CD4-positive, alpha-beta T cell treated with Interferon gamma for 1 hour (primary cell): Measurements from ENCODE around the gene ARID5A.
"Not testable (repeated sequence)": the region's sequence is repeated elsewhere in the genome, so short reads cannot be mapped to it uniquely, and the experiment has no call there.

Source experiments
- DNase-seq: peaks from one replicate; pipeline ENCODE4 v3.0.0-alpha.2; 2020

Gene ARID5A

DNA sequence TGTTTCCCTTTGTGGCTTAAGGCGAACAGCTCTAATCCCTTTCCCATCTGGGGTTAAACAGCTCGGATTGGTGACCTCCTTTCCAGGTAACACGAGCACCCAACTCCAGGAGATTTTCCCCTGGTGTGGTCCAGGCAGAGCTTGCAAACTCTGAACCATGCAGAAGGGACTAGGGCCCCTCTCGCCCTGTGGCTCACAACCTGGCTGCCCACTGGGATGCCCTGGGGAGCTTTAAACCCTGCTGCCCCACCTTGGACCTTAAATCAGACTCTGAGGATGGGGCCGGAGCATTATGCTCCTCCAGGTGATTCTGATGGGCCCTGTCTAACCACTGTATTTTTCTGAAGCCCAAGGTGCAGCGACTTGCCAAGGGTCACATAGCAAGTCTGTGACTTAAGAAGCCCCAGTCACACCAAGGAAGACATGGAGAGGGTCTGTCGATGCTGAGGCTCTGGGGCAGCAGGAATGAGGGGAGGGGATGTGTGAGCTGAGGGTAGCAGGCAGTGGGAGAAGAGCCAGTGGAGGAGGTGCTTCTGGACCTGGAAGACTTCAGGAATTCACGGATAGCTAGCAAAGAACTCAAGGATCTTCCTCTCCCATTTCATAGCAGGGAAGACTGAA lies 5.9 kb downstream of the ARID5A start:
- DNase-seq: no peak

GRCh38 chr2:96546321-96546720 lies 9.8 kb downstream of the ARID5A start:
- no peak for DNase-seq

DNA sequence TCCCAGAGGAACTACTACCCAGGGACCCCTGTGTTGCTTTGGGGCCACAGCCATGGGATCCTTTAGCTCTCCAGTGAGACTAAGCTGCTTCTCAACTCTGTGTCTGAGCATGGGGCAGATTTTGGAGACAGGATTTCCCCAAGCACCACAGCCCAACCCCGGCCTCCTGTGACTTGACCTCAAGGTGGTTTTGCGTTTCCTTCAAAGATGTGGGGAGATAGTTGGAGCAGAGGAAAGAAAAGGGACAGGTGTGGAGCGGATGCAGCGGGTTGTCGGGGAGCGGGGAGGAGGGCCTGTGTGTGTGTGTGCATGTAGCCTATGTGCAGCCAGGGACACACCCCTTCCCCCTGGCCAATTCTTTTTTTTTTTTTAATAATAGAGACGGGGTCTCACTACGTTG lies 10.2 kb downstream of the ARID5A start:
- DNase-seq: no peak

DNA sequence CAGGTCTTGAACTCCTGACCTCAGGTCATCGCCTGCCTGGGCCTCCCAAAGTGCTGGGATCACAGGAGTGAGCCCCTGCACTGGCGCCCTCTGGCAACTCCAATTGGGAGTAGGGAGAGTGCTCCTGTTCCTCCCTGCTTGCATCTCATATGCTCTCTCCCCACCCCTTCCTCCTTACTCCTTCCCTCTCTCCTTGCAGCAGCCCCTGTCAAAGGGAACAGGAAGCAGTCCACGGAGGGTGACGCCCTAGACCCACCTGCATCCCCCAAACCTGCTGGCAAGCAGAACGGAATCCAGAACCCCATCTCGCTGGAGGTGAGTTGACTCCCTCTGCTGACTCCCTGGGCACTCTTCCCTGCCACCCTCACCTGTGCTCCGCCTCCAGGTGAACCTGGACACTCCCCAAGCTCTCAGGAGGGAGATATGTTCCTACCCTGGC lies 10.7 kb downstream of the ARID5A start:
- DNase-seq: no peak

DNA sequence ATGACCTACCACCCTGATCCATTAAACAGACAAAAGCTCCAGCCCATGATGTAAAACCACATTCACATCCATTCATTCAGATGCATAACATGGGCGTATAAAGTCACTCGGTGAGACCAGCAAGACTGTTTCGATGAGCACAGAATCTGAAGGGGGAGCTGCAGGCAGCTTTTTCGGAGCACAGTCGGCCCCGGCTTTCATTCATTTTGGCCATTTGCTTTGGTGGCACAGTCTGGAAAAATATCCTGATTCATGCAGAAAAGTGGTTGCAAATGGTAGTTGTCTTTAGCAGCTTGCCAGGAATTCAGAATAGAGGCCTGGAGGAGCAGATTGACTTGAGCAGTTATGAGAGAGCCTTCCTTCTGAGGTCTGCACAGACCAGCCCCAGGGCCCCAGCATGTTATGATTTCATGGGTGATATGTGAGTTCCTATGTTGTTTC lies 11.2 kb downstream of the ARID5A start:
- no peak for DNase-seq

DNA sequence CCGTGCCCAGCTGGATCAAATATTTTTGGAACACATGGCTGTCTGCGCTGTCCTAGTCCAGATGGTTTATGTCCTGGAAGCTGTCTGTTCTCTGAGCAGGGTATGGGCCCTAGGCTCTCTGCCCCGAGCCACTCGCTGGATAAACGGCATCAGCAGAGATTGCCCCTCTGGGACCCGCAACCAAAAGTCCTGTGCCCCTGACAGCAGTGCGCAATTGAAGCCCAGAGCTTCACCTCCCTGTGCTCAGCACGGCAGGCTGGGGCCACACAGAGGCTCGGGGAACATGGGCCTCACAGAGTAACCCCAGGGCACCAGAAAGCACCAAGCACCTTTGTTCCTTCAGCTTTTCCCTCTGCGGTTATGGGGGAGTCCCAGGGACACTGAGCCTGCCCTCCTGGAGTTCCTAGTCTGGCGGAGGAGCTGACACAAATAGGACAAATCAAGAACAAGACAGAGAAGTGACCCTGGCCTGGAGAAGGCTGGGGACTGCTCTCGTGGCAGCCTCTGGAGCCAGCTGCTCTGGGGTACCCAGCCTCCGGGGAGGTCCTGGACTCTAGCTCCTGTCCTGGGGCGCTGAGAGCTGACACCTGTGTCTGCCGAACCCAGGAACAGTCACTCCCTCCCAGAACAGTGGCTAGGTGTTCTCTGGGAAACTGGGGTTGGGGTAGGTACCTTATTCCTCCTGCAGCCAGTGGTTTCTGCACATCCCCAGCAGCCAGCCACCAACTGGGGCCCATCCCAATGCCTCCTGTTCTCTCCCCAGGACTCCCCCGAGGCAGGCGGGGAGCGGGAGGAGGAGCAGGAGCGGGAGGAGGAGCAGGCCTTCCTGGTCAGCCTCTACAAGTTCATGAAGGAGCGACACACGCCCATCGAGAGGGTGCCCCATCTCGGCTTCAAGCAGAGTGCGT lies 12.3 kb downstream of the ARID5A start:
- no peak for DNase-seq

- no peak for DNase-seq
Measured at GRCh38 chr2:96549466-96549785, 12.9 kb downstream of the ARID5A start.

GRCh38 chr2:96549967-96550786 lies 13.6 kb downstream of the ARID5A start:
- DNase-seq: no peak

GRCh38 chr2:96550787-96551604 lies 14.4 kb downstream of the ARID5A start:
- DNase-seq: no peak

DNA sequence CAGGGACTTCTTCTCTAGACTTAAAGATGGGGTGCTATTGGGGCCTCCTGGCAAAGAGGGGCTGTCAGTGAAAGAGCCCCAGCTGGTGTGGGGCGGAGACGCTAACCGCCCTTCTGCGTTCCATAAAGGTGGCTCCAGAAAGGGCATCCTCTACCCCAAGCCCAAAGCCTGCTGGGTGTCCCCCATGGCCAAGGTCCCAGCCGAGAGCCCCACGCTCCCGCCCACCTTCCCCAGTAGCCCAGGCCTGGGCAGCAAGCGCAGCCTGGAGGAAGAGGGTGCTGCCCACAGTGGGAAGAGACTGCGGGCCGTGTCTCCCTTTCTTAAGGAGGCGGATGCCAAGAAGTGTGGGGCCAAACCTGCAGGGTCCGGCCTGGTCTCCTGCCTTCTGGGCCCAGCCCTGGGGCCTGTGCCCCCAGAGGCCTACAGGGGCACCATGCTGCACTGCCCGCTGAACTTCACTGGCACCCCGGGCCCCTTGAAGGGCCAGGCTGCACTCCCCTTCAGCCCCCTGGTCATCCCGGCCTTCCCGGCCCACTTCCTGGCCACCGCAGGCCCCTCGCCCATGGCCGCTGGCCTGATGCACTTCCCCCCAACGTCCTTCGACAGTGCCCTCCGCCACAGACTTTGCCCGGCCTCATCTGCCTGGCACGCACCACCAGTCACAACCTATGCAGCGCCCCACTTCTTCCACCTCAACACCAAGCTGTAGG lies 15.2 kb downstream of the ARID5A start:
- no peak for DNase-seq

GRCh38 chr2:96552315-96553175 lies 16.0 kb downstream of the ARID5A start:
- DNase-seq: no peak

- DNase-seq: peak; percentile 24
Measured at GRCh38 chr2:96553176-96553956, 16.8 kb downstream of the ARID5A start.

GRCh38 chr2:96553957-96554292 lies 17.4 kb downstream of the ARID5A start:
- DNase-seq: not testable (repeated sequence)

DNA sequence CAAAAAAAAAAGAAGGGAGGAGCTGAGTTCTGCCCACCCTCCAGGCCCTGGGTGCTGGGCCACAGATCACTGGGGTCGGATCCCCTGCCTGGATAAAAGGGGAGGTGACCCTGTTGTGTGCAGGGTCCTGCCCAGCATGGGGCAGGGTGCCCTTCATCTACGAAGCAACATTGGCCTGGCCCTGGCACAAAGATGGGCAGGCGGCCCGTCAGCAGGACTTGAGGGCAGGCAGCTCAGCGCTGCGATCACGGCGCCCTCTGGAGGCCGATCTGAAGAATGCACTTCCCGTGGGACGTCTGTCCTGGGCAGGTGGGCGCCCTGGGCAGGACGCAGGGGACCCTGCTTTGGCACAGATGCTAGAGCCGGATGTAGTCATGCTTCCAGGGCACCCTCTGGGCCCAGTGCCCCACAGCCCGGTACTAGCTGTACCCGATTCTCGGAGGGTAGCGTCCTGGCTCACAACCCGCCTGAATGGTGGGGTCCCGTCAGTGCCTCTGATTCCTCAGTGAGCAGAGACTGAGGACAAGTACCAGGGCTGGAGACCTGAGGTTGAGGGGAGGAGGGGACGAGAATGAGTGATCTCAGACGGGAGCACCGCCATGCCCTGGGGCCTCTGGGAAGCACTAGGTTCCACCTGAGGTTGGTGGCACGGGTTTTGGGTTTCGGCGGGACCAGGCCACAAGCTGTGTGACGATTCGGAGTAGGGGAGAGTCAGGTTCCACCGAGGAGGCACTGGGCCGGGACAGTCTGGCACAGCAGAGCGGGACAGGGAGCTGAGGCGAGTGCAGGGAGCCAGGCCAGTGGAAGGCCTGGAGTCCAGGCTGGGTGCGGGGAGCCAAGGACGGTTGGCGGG lies 18.0 kb downstream of the ARID5A start:
- peak; percentile 72 for DNase-seq

- DNase-seq: no peak
Measured at GRCh38 chr2:96555146-96555610, 18.6 kb downstream of the ARID5A start.

DNA sequence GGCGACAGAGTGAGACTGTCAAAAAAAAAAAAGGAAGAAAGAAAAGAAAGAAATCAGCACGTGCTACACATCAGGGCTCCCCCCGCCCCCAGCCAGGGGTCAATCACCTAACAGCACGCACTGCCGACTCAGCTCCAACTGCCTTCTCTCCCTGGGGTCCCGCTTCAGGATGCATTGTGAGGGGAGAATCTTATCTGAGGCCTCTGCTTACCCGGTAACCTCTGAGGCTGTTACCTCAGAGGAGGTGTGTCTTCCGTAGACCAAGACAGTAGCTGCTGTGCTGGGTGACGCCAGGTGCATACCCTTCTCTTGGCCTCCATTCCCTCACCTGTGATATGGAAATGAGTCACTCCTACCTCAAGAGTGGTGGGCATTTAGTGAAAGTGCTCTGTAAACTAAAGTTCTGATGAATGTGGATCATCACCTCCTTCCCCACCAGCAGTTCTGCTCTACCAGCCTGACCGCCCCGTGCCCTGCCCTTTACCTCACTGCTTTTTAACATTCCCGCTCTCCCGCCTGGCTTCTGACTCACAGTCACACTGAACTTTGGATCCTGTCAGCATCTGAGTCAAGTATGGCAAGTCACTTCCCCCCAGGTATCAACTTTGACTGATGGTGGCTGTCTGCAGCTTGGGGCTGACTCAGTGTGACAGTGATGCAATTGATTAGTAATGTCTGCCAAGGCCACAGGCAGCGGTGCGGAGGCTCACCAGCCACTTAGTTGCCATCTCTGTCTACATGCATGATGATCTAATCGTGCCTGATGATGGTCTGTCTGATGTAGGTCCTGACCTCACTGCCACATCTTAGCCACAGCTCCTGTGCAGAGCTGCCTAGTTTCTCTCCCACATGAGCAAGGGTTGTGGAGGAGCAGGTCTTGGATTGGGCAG lies 20.1 kb downstream of the ARID5A start:
- DNase-seq: peak; percentile 46

DNA sequence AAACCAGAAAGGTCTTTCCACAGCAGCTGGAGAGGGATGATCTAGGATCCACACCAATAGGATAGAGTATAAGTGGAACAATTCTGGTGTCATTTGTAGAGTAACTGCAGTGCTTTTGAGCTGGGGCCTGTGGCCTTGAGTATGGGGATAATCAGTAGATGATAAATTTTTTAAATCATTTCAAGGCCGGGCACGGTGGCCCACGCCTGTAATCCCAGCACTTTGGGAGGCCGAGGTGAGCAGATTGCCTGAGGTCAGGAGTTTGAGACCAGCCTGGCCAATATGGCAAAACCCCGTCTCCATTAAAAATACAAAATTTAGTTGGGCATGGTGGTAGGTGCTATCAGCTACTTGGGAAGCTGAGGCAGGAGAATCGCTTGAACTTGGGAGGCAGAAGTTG lies 20.9 kb downstream of the ARID5A start:
- DNase-seq: not testable (repeated sequence)

DNA sequence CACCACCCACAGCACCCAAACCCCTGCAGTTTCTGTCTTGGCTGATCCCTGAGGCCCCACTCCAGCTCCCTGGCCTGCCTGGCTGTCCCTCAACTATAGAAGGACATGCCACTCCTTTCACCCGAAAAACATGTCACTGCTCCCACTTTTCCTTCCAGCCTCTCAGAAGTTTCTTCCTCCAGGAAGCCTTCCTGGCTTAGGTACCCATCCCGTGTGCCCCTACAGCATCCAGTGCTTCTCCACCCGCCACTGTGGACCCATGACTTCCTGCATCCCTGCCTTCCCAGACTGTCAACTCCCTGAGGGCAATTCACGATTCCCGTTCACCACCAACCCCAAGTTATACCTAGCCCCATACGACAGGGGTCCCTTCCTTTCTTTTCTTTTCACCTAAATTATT lies 21.5 kb downstream of the ARID5A start:
- no peak for DNase-seq
